ENCODE measurements around the gene CASP8AP2. TPM values are rescaled to one million over a fixed set of nuclear protein-coding genes. Genes with fewer than 3 reads are reported as not detected.

CASP8AP2 gene
- total and polyA plus RNA-seq, 4 donors, result 7.1 to 20.6 (median 12.1) TPM

- Histone ChIP-seq H3K9me3 (ENCODE audit: control insufficient read depth, low read length) (no peaks in the 10 kb centered on the region), H3K27me3 (ENCODE audit: control insufficient read depth in 1 of 2, insufficient read depth in 2 of 2, low read length in 1 of 2) (no peaks in the 10 kb centered on the region), H3K36me3 (ENCODE audit: control insufficient read depth in 1 of 2, insufficient read depth in 2 of 2, low read length in 1 of 2) (peaks cover 0 to 8% of the 10 kb centered on the region in 2 donors), H3K27ac (ENCODE audit: low read depth in 1 of 2, low read length in 2 of 2) (no peak overlapping the region), H3K4me1 (ENCODE audit: control insufficient read depth in 1 of 2, insufficient read depth in 2 of 2, low read length in 2 of 2) (no peaks in the 10 kb centered on the region), H3K4me3 (ENCODE audit: low read length in 2 of 2) (no peak overlapping the region)
- 92 to 97% methylated on average over 2 of the region's 2 CpGs for WGBS, 2 donors
- no peak for ATAC-seq (ENCODE audit: low FRiP score)
- intact Hi-C loops (cut with DNase I), result no loop called here
- no peak for DNase-seq
These were observed 39.3 kb upstream of the CASP8AP2 start for GRCh38 chr6:89790403-89790802.

- DNase-seq (no peak), ATAC-seq (ENCODE audit: low FRiP score) (no peak)
- H3K9me3 ChIP-seq (ENCODE audit: control insufficient read depth, low read length), result no peaks in the 10 kb centered on the region
- intact Hi-C loops (cut with DNase I), result no loop called here
- peaks cover 0 to 8% of the 10 kb centered on the region in 2 donors for H3K36me3 ChIP-seq (ENCODE audit: control insufficient read depth in 1 of 2, insufficient read depth in 2 of 2, low read length in 1 of 2)
- 28 to 34% methylated on average over 2 of the region's 2 CpGs for WGBS, 2 donors
- no peaks in the 10 kb centered on the region for H3K27me3 ChIP-seq (ENCODE audit: control insufficient read depth in 1 of 2, insufficient read depth in 2 of 2, low read length in 1 of 2)
- H3K4me3 ChIP-seq (ENCODE audit: low read length in 2 of 2), result no peak overlapping the region
- H3K27ac ChIP-seq (ENCODE audit: low read depth in 1 of 2, low read length in 2 of 2), result no peak overlapping the region
- H3K4me1 ChIP-seq (ENCODE audit: control insufficient read depth in 1 of 2, insufficient read depth in 2 of 2, low read length in 2 of 2), result peaks cover 0 to 3% of the 10 kb centered on the region in 2 donors
These were observed 36.8 kb upstream of the CASP8AP2 start for GRCh38 chr6:89792881-89793280.

DNA sequence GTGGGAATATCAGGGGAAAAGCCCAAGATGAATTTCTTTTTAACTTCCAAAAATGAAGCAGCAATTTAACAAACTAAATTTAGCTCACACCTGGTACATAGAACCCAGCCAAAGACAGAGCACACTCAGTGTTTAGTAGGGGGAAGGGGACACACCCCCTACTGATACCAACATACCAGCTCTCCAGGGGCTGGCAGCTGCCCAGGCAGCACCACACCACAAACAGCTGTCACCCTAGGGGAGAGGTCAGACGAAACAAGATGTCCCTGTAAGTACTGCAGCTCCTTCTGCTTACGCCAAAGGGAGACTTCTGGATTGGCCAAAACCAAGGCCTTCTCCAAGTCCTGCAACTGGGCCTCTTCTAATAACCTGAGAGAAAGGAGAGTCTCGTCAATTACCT is 36.1 kb upstream of the CASP8AP2 start:
- intact Hi-C loops (cut with DNase I), result no loop called here
- peaks cover 0 to 3% of the 10 kb centered on the region in 2 donors for H3K4me1 ChIP-seq (ENCODE audit: control insufficient read depth in 1 of 2, insufficient read depth in 2 of 2, low read length in 2 of 2)
- ATAC-seq (ENCODE audit: low FRiP score) (no peak), DNase-seq (no peak)
- peaks cover 0 to 8% of the 10 kb centered on the region in 2 donors for H3K36me3 ChIP-seq (ENCODE audit: control insufficient read depth in 1 of 2, insufficient read depth in 2 of 2, low read length in 1 of 2)
- H3K9me3 ChIP-seq (ENCODE audit: control insufficient read depth, low read length), result no peaks in the 10 kb centered on the region
- WGBS, 2 donors, result 92 to 93% methylated on average over 3 of the region's 3 CpGs
- no peak overlapping the region for H3K27ac ChIP-seq (ENCODE audit: low read depth in 1 of 2, low read length in 2 of 2)
- H3K4me3 ChIP-seq (ENCODE audit: low read length in 2 of 2), result no peak overlapping the region
- H3K27me3 ChIP-seq (ENCODE audit: control insufficient read depth in 1 of 2, insufficient read depth in 2 of 2, low read length in 1 of 2), result no peaks in the 10 kb centered on the region

- ATAC-seq (ENCODE audit: low FRiP score), result no peak
- DNase-seq, result no peak
- no peaks in the 10 kb centered on the region for H3K27me3 ChIP-seq (ENCODE audit: control insufficient read depth in 1 of 2, insufficient read depth in 2 of 2, low read length in 1 of 2)
- no peak overlapping the region for H3K27ac ChIP-seq (ENCODE audit: low read depth in 1 of 2, low read length in 2 of 2)
- peaks cover 0 to 3% of the 10 kb centered on the region in 2 donors for H3K4me1 ChIP-seq (ENCODE audit: control insufficient read depth in 1 of 2, insufficient read depth in 2 of 2, low read length in 2 of 2)
- WGBS, 2 donors, result 92 to 97% methylated on average over 6 of the region's 6 CpGs
- no peak overlapping the region for H3K4me3 ChIP-seq (ENCODE audit: low read length in 2 of 2)
- no peaks in the 10 kb centered on the region for H3K9me3 ChIP-seq (ENCODE audit: control insufficient read depth, low read length)
- peaks cover 0 to 8% of the 10 kb centered on the region in 2 donors for H3K36me3 ChIP-seq (ENCODE audit: control insufficient read depth in 1 of 2, insufficient read depth in 2 of 2, low read length in 1 of 2)
- intact Hi-C loops (cut with DNase I), result no loop called here
These were observed 35.4 kb upstream of the CASP8AP2 start for GRCh38 chr6:89794324-89794723.

GRCh38 chr6:89797317-89797716 is 32.4 kb upstream of the CASP8AP2 start:
- no peak for ATAC-seq (ENCODE audit: low FRiP score)
- 21 to 27% methylated on average over 7 of the region's 7 CpGs for WGBS, 2 donors

DNA sequence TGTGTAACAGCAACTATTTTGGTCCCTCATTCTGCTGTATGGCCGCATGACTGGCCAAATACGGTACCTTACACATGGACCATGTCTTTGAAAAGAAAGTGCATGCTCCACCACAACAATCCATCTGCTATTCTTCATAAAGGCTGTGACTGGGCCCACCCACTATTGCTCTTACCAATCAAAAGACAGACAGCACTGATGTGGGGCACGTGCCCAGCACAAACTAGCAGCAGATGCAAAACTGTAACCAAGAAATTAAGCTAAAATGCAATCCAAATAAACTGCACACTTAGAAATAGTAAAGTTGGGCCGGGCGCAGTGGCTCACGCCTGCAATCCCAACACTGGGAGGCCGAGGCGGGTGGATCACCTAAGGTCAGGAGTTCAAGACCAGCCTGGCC is 30.6 kb upstream of the CASP8AP2 start:
- intact Hi-C loops (cut with DNase I), result no loop called here
- H3K4me3 ChIP-seq (ENCODE audit: low read length in 2 of 2), result no peak overlapping the region
- peaks cover 0 to 3% of the 10 kb centered on the region in 2 donors for H3K4me1 ChIP-seq (ENCODE audit: control insufficient read depth in 1 of 2, insufficient read depth in 2 of 2, low read length in 2 of 2)
- no peak for DNase-seq
- ATAC-seq (ENCODE audit: low FRiP score), result no peak
- H3K9me3 ChIP-seq (ENCODE audit: control insufficient read depth, low read length), result no peaks in the 10 kb centered on the region
- H3K27me3 ChIP-seq (ENCODE audit: control insufficient read depth in 1 of 2, insufficient read depth in 2 of 2, low read length in 1 of 2), result no peaks in the 10 kb centered on the region
- peaks cover 2 to 4% of the 10 kb centered on the region in 2 donors for H3K36me3 ChIP-seq (ENCODE audit: control insufficient read depth in 1 of 2, insufficient read depth in 2 of 2, low read length in 1 of 2)
- no peak overlapping the region for H3K27ac ChIP-seq (ENCODE audit: low read depth in 1 of 2, low read length in 2 of 2)
- 88 to 98% methylated on average over 8 of the region's 8 CpGs for WGBS, 2 donors

More at GRCh38 chr6:89797317-89797716, 32.4 kb upstream of the CASP8AP2 start:
- no peak overlapping the region for H3K27ac ChIP-seq (ENCODE audit: low read depth in 1 of 2, low read length in 2 of 2)
- intact Hi-C loops (cut with DNase I), result no loop called here
- H3K4me1 ChIP-seq (ENCODE audit: control insufficient read depth in 1 of 2, insufficient read depth in 2 of 2, low read length in 2 of 2), result peaks cover 0 to 3% of the 10 kb centered on the region in 2 donors
- no peaks in the 10 kb centered on the region for H3K27me3 ChIP-seq (ENCODE audit: control insufficient read depth in 1 of 2, insufficient read depth in 2 of 2, low read length in 1 of 2)
- H3K9me3 ChIP-seq (ENCODE audit: control insufficient read depth, low read length), result no peaks in the 10 kb centered on the region
- H3K36me3 ChIP-seq (ENCODE audit: control insufficient read depth in 1 of 2, insufficient read depth in 2 of 2, low read length in 1 of 2), result peaks cover 0 to 8% of the 10 kb centered on the region in 2 donors
- peak in 1 of 2 donors; percentile 83 for DNase-seq
- no peak overlapping the region for H3K4me3 ChIP-seq (ENCODE audit: low read length in 2 of 2)

DNA sequence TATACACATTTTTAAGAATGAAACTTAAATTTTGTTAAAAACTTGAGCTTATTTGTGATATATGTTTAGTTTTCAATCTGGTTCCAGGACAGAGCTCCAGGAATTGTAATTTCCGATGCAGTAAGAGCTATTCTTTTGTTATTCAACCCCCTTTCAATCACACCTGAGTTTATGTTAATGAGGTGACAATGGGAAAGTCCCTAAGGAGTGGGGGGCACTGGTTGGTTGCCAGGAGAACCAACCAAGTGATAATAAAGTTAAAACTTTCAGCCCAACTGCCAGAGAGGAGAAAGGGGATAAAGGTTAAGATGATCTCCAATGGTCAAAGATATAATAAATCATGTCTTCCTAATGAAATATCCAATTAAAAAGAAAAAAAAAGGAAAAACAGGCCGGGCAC is 29.9 kb upstream of the CASP8AP2 start:
- Histone ChIP-seq H3K27me3 (ENCODE audit: control insufficient read depth in 1 of 2, insufficient read depth in 2 of 2, low read length in 1 of 2) (no peaks in the 10 kb centered on the region), H3K4me3 (ENCODE audit: low read length in 2 of 2) (no peak overlapping the region), H3K36me3 (ENCODE audit: control insufficient read depth in 1 of 2, insufficient read depth in 2 of 2, low read length in 1 of 2) (peaks cover 0 to 4% of the 10 kb centered on the region in 2 donors), H3K27ac (ENCODE audit: low read depth in 1 of 2, low read length in 2 of 2) (no peak overlapping the region), H3K4me1 (ENCODE audit: control insufficient read depth in 1 of 2, insufficient read depth in 2 of 2, low read length in 2 of 2) (peaks cover 0 to 3% of the 10 kb centered on the region in 2 donors), H3K9me3 (ENCODE audit: control insufficient read depth, low read length) (no peaks in the 10 kb centered on the region)
- DNase-seq, result no peak
- intact Hi-C loops (cut with DNase I), result no loop called here
- WGBS, 2 donors, result 83 to 88% methylated on average over 2 of the region's 2 CpGs
- no peak for ATAC-seq (ENCODE audit: low FRiP score)

GRCh38 chr6:89803271-89803670 is 26.4 kb upstream of the CASP8AP2 start:
- Histone ChIP-seq H3K4me1 (ENCODE audit: control insufficient read depth in 1 of 2, insufficient read depth in 2 of 2, low read length in 2 of 2) (no peaks in the 10 kb centered on the region), H3K36me3 (ENCODE audit: control insufficient read depth in 1 of 2, insufficient read depth in 2 of 2, low read length in 1 of 2) (peaks cover 0 to 4% of the 10 kb centered on the region in 2 donors), H3K9me3 (ENCODE audit: control insufficient read depth, low read length) (no peaks in the 10 kb centered on the region), H3K4me3 (ENCODE audit: low read length in 2 of 2) (no peak overlapping the region), H3K27me3 (ENCODE audit: control insufficient read depth in 1 of 2, insufficient read depth in 2 of 2, low read length in 1 of 2) (no peaks in the 10 kb centered on the region), H3K27ac (ENCODE audit: low read depth in 1 of 2, low read length in 2 of 2) (no peak overlapping the region)
- intact Hi-C loops (cut with DNase I), result no loop called here
- WGBS, 2 donors, result 92 to 95% methylated on average over 10 of the region's 10 CpGs
- DNase-seq (no peak), ATAC-seq (ENCODE audit: low FRiP score) (no peak)

- intact Hi-C loops (cut with DNase I), result no loop called here
- WGBS, 2 donors, result 50 to 79% methylated on average over 6 of the region's 6 CpGs
- H3K27ac ChIP-seq (ENCODE audit: low read depth in 1 of 2, low read length in 2 of 2), result no peak overlapping the region
- H3K4me1 ChIP-seq (ENCODE audit: control insufficient read depth in 1 of 2, insufficient read depth in 2 of 2, low read length in 2 of 2), result no peaks in the 10 kb centered on the region
- H3K27me3 ChIP-seq (ENCODE audit: control insufficient read depth in 1 of 2, insufficient read depth in 2 of 2, low read length in 1 of 2), result no peaks in the 10 kb centered on the region
- no peaks in the 10 kb centered on the region for H3K9me3 ChIP-seq (ENCODE audit: control insufficient read depth, low read length)
- no peak for DNase-seq
- ATAC-seq (ENCODE audit: low FRiP score), result no peak
- no peak overlapping the region for H3K4me3 ChIP-seq (ENCODE audit: low read length in 2 of 2)
- H3K36me3 ChIP-seq (ENCODE audit: control insufficient read depth in 1 of 2, insufficient read depth in 2 of 2, low read length in 1 of 2), result peaks cover 0 to 4% of the 10 kb centered on the region in 2 donors
These were observed 23.8 kb upstream of the CASP8AP2 start for GRCh38 chr6:89805814-89806371.

Data from aorta (tissue), 5 donors.